HCT116 (cell line): ENCODE results near the gene DDX20.

Experiments
- ELF1 ChIP-seq: IDR thresholded peaks from 2 replicates; pipeline ENCODE4 v1.6.1; 2012; ENCODE audit warnings: low read depth, borderline replicate concordance
- POLR2A ChIP-seq: IDR thresholded peaks from 2 replicates; pipeline ENCODE4 v1.7.0; 2011; ENCODE audit warnings: borderline replicate concordance; ENCODE audit not compliant: insufficient read depth, insufficient read length; ENCODE audit errors: extremely low read depth
- POLR2AphosphoS5 ChIP-seq: IDR thresholded peaks from 2 replicates; pipeline ENCODE4 v1.6.1; 2011; ENCODE audit warnings: mild to moderate bottlenecking, low read depth, low read length, moderate library complexity
- RAD21 ChIP-seq: IDR thresholded peaks from 2 replicates; pipeline ENCODE4 v1.6.1; 2012; ENCODE audit warnings: low read depth, mild to moderate bottlenecking
- SIN3A ChIP-seq: IDR thresholded peaks from 2 replicates; pipeline ENCODE4 v1.6.1; 2012; ENCODE audit warnings: low read depth
- SP1 ChIP-seq: IDR thresholded peaks from 2 replicates; pipeline ENCODE4 v1.6.1; 2012; ENCODE audit warnings: low read depth
- YY1 ChIP-seq: IDR thresholded peaks from 2 replicates; pipeline ENCODE4 v1.6.1; 2011; ENCODE audit warnings: low read length, low read depth, moderate library complexity, mild to moderate bottlenecking; ENCODE audit not compliant: insufficient replicate concordance; ENCODE audit errors: extremely low read depth
- ZFX ChIP-seq: fragments of 450-650 bp; IDR thresholded peaks from 2 replicates; pipeline ENCODE4 v1.6.1; 2017
- ZNF274 ChIP-seq: fragments of 200-500 bp; sonication (Bioruptor generic); IDR thresholded peaks from 2 replicates; pipeline ENCODE4 v1.6.1; 2014; ENCODE audit warnings: mild to moderate bottlenecking, low read depth, low read length, inconsistent platforms
- TF ChIP-seq, protein P1 (sequence below), 3 experiments: fragments of 200-600 bp in 1 of 3; sonication (generic) in 1 of 3; IDR thresholded peaks in 2 of 3; conservative IDR thresholded peaks in 1 of 3; 2 replicates each; pipeline ENCODE4 v1.5.1; 2012 to 2017; ENCODE audit warnings: low read depth in 2 of 3, low read length in 2 of 3, antibody characterized with exemption in 1 of 3, borderline replicate concordance in 1 of 3, control low read depth in 1 of 3, mild to moderate bottlenecking in 1 of 3, mixed read lengths in 1 of 3, mixed run types in 1 of 3, moderate library complexity in 1 of 3; ENCODE audit not compliant: insufficient read depth in 1 of 3
- TF ChIP-seq, protein P2 (sequence below): IDR thresholded peaks from 2 replicates; pipeline ENCODE4 v1.6.1; 2012
- TF ChIP-seq, protein P3 (sequence below): IDR thresholded peaks from 2 replicates; pipeline ENCODE4 v1.6.1; 2012; ENCODE audit warnings: low read depth

DNA sequence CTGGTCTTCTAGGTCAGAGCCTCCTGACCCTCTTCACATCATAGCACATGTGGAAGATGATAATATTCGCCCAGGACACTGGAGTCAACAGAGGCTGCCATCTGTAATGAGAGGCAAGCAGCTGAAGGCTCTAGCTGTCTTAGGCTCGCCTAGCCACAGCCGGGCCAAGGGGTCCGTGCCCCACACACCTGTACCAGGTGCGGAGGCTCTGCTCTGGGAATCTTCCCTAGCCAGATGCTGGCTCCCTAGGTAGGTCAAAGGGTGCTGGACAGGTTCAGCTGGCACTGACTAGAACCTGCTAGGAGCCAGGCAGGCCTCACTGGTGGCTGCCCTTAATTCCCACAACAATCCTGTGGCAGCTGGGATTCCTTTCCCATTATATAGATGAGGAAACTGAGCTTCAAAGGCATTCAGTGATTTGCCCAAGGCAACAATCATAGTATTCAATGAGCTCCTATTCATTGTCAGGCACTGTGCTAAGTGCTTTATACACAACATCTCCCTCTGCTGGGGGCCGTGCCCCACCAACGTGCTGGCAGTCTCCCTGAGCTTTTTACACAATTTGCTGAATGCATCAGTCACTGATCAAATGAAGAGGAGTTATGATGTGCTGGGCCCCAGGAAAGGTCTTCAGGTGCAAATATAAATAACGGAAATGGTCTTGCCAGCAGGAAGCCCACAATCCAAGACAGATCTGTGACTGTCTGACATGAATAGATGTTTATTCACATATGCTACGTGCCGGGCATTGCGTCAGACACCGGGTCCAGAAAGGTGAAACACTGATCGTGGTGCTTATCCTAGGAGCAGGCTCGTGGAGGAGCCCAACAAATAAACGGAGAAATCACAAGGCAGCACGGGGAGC lies 58.0 kb downstream of the DDX20 start:
- TF ChIP-seq, protein P1, sequence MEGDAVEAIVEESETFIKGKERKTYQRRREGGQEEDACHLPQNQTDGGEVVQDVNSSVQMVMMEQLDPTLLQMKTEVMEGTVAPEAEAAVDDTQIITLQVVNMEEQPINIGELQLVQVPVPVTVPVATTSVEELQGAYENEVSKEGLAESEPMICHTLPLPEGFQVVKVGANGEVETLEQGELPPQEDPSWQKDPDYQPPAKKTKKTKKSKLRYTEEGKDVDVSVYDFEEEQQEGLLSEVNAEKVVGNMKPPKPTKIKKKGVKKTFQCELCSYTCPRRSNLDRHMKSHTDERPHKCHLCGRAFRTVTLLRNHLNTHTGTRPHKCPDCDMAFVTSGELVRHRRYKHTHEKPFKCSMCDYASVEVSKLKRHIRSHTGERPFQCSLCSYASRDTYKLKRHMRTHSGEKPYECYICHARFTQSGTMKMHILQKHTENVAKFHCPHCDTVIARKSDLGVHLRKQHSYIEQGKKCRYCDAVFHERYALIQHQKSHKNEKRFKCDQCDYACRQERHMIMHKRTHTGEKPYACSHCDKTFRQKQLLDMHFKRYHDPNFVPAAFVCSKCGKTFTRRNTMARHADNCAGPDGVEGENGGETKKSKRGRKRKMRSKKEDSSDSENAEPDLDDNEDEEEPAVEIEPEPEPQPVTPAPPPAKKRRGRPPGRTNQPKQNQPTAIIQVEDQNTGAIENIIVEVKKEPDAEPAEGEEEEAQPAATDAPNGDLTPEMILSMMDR (IDR thresholded peaks at IDR 0.05 in 2 of 3, conservative IDR thresholded peaks at IDR 0.05 in 1 of 3; ENCODE audit: borderline replicate concordance in 1 of 3, insufficient read depth in 1 of 3, low read depth in 2 of 3, low read length in 2 of 3), result peak in 1 of 3 experiments; percentile 22; a peak in 1 of 6 replicates
- TF ChIP-seq, protein P2, sequence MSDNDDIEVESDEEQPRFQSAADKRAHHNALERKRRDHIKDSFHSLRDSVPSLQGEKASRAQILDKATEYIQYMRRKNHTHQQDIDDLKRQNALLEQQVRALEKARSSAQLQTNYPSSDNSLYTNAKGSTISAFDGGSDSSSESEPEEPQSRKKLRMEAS, result no peak
- TF ChIP-seq, protein P3, sequence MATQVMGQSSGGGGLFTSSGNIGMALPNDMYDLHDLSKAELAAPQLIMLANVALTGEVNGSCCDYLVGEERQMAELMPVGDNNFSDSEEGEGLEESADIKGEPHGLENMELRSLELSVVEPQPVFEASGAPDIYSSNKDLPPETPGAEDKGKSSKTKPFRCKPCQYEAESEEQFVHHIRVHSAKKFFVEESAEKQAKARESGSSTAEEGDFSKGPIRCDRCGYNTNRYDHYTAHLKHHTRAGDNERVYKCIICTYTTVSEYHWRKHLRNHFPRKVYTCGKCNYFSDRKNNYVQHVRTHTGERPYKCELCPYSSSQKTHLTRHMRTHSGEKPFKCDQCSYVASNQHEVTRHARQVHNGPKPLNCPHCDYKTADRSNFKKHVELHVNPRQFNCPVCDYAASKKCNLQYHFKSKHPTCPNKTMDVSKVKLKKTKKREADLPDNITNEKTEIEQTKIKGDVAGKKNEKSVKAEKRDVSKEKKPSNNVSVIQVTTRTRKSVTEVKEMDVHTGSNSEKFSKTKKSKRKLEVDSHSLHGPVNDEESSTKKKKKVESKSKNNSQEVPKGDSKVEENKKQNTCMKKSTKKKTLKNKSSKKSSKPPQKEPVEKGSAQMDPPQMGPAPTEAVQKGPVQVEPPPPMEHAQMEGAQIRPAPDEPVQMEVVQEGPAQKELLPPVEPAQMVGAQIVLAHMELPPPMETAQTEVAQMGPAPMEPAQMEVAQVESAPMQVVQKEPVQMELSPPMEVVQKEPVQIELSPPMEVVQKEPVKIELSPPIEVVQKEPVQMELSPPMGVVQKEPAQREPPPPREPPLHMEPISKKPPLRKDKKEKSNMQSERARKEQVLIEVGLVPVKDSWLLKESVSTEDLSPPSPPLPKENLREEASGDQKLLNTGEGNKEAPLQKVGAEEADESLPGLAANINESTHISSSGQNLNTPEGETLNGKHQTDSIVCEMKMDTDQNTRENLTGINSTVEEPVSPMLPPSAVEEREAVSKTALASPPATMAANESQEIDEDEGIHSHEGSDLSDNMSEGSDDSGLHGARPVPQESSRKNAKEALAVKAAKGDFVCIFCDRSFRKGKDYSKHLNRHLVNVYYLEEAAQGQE, result no peak
- TF ChIP-seq RAD21 (no peak), POLR2A (no peak), POLR2AphosphoS5 (no peak), ZNF274 (no peak), SIN3A (no peak), ZFX (no peak), SP1 (no peak), ELF1 (no peak), YY1 (no peak)
